ENCODE measurements around the gene NACA. TPM values are rescaled to one million over a fixed set of nuclear protein-coding genes. Genes with fewer than 3 reads are reported as not detected.

Gene NACA
- total and polyA plus RNA-seq, 12 donors = 757 to 1,809 (median 1,236) TPM

DNA sequence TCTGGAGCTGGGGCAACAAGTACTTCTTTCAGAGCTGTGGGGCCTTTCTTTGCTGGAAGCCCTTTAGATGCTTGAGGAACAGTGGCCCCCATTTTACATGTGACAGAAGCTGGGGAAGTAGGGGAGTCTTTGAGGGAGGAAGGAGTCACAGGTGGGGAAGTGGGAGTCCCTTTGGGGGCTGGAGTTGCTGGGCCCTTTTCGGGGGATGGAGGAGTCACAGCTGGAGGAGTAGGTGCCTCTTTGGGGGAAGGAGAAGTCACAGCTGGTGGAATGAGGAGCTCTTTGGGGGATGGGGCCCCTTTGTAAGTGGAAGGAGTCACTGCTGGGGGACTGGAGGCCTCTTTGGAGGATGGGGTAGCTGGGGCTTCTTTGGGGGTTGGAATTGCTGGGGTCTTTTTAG, 8.6 kb downstream of the NACA start:
- no peak for TF ChIP-seq POLR2A (IDR thresholded peaks at IDR 0.05)
- TF ChIP-seq, protein P1, sequence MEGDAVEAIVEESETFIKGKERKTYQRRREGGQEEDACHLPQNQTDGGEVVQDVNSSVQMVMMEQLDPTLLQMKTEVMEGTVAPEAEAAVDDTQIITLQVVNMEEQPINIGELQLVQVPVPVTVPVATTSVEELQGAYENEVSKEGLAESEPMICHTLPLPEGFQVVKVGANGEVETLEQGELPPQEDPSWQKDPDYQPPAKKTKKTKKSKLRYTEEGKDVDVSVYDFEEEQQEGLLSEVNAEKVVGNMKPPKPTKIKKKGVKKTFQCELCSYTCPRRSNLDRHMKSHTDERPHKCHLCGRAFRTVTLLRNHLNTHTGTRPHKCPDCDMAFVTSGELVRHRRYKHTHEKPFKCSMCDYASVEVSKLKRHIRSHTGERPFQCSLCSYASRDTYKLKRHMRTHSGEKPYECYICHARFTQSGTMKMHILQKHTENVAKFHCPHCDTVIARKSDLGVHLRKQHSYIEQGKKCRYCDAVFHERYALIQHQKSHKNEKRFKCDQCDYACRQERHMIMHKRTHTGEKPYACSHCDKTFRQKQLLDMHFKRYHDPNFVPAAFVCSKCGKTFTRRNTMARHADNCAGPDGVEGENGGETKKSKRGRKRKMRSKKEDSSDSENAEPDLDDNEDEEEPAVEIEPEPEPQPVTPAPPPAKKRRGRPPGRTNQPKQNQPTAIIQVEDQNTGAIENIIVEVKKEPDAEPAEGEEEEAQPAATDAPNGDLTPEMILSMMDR (IDR thresholded peaks at IDR 0.05) = no peak
- intact Hi-C loops (cut with DNase I) = no loop called here

DNA sequence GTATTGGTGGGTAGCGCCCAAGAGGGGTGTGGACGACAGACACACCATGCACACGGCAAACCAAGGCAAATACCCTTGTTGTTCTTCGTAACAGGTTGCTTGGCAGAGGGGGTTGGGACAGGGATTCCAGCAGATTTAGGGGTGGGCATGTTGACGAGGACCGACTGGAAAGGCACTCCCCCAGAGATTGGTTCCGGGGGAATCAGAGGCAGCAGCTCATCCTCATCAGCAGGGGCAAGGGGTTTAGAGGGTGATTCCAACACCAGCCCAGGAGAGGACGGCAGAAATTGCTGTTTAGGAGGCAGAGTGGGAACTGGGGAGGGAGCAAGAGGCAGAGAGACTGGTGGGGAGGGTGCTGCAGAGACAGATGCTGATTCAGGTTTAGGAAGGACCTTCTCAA, 9.3 kb downstream of the NACA start:
- no peak for TF ChIP-seq POLR2A (IDR thresholded peaks at IDR 0.05)
- TF ChIP-seq, protein P1 (IDR thresholded peaks at IDR 0.05) = no peak
- Histone ChIP-seq H3K27ac (peak overlapping the region in 1 of 5 donors; percentile 27), H3K4me1 (replicated peaks in 1 of 2) (peaks cover 2 to 39% of the 10 kb centered on the region in 2 donors), H3K36me3 (replicated peaks in 1 of 2) (peaks cover 0 to 59% of the 10 kb centered on the region in 2 donors), H3K9me3 (replicated peaks in 1 of 3) (no peaks in the 10 kb centered on the region), H3K27me3 (no peaks in the 10 kb centered on the region), H3K4me3 (no peak overlapping the region)
- intact Hi-C loops (cut with DNase I) = no loop called here
- 69 to 79% (median 73%) methylated on average over 8 of the region's 8 CpGs for WGBS, 4 donors
- peak in 1 of 7 donors; percentile 14 for DNase-seq

More for the DNA sequence above, 8.6 kb downstream of the NACA start:
- Histone ChIP-seq H3K36me3 (replicated peaks in 1 of 2) (peaks cover 0 to 58% of the 10 kb centered on the region in 2 donors), H3K4me3 (no peak overlapping the region), H3K4me1 (replicated peaks in 1 of 2) (peaks cover 9 to 46% of the 10 kb centered on the region in 2 donors), H3K27me3 (no peaks in the 10 kb centered on the region), H3K27ac (no peak overlapping the region), H3K9me3 (replicated peaks in 1 of 3) (no peaks in the 10 kb centered on the region)
- DNase-seq = peak in 1 of 7 donors; percentile 7
- WGBS, 4 donors = 61 to 76% (median 73%) methylated on average over 1 of the region's 1 CpG

DNA sequence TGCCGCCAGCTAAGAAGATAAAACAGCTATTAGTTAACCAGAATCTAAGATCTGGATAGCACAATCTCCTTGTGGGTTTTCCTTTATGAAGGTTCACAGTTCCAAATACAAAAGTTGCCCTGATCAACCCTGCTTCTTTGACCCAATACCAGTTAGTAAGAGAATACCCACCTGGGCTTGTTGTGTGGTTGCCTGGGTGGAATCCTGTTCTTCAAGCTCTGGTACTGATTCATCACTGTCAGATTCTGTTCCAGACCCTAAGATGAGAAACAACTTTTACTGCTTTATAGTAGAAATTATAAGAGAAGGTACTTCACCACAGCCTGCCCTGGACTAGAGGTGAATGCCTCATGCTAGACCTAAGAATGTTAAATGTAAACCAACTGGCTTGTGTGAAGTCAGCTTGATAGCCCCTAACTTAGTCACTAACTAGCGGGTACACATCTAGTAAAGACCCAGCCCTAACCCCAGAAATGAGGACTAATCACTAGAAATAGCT, 10.6 kb downstream of the NACA start:
- TF ChIP-seq POLR2A (IDR thresholded peaks at IDR 0.05) = no peak
- TF ChIP-seq, protein P1 (IDR thresholded peaks at IDR 0.05) = no peak
- peak overlapping the region in 1 of 5 donors; percentile 17 for H3K27ac ChIP-seq
- WGBS, 4 donors = 75 to 90% (median 82%) methylated on average over 2 of the region's 2 CpGs
- DNase-seq = no peak
- H3K4me3 ChIP-seq = no peak overlapping the region
- H3K9me3 ChIP-seq (replicated peaks in 1 of 3) = no peaks in the 10 kb centered on the region
- H3K4me1 ChIP-seq (replicated peaks in 1 of 2) = peaks cover 0 to 26% of the 10 kb centered on the region in 2 donors
- no peaks in the 10 kb centered on the region for H3K27me3 ChIP-seq
- H3K36me3 ChIP-seq (replicated peaks in 1 of 2) = peaks cover 0 to 51% of the 10 kb centered on the region in 2 donors
- intact Hi-C loops (cut with DNase I) = no loop called here

DNA sequence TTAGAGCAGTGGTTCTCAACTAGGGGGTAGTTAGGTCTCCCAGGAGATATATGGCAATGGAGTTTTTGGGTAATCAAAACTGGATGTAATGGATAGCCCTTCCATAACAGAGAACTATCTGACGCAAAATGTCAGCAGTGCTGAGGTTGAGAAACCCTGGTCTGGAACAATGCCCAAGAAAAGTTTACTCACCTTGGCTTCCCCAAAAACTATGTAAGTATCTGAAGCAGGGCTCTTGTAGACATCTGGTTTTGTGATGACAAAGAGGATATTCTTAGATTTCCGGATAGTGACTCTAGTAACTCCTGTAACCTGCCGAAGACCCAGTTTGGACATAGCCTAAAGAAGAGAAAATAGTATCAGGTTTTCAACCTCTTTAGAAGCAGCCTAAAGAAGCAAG, 11.8 kb downstream of the NACA start:
- H3K9me3 ChIP-seq (replicated peaks in 1 of 3) = no peaks in the 10 kb centered on the region
- intact Hi-C loops (cut with DNase I) = no loop called here

More for the DNA sequence above, 11.8 kb downstream of the NACA start:
- Histone ChIP-seq H3K4me1 (replicated peaks in 1 of 2) (peaks cover 0 to 21% of the 10 kb centered on the region in 2 donors), H3K4me3 (no peak overlapping the region), H3K27me3 (no peaks in the 10 kb centered on the region), H3K36me3 (replicated peaks in 1 of 2) (peaks cover 0 to 42% of the 10 kb centered on the region in 2 donors), H3K27ac (peak overlapping the region in 1 of 5 donors; percentile 38)
- no peak for DNase-seq
- no peak for TF ChIP-seq POLR2A (IDR thresholded peaks at IDR 0.05)
- TF ChIP-seq, protein P1 (IDR thresholded peaks at IDR 0.05) = no peak
- WGBS, 4 donors = 67 to 80% (median 74%) methylated on average over 3 of the region's 3 CpGs
